Pancreas (tissue), 10 donors: ENCODE measurements around the gene RAMP3. TPM values are rescaled to one million over a fixed set of nuclear protein-coding genes. Genes with fewer than 3 reads are reported as not detected.

ENCODE experiments used
- ATAC-seq, 4 donors: fragments of 200-7000 bp; cut with Tn5 transposase; one replicate each; pipeline versions ENCODE4 v1.8.0 to v1.9.1; 2020; ENCODE audit warnings: mild to moderate bottlenecking in 4 of 4, moderate library complexity in 4 of 4
- DNase-seq, 6 donors: peaks; one replicate each; pipeline ENCODE4 v3.0.0-alpha.2; 2020
- FAIRE-seq: peaks from 2 replicates; lab custom pipeline; 2012; peaks lifted over from hg19 to GRCh38; lab: Jason Lieb, UNC
- H3K27ac ChIP-seq, 4 donors: fragments of 200-600 bp; sonication (generic); 1 replicate in 3 of 4; 2 replicates in 1 of 4; pipeline versions ENCODE4 v1.5.0 to v1.8.0; 2020
- H3K27me3 ChIP-seq, 4 donors: fragments of 200-600 bp; one replicate each; pipeline ENCODE4 v1.8.0; 2021
- H3K36me3 ChIP-seq, 3 donors: fragments of 200-600 bp; sonication (generic) in 1 of 3; one replicate each; pipeline versions ENCODE4 v1.5.0 to v1.8.0; 2020 to 2021
- H3K4me1 ChIP-seq, 3 donors: fragments of 200-600 bp; one replicate each; pipeline ENCODE4 v1.8.0; 2021
- H3K4me3 ChIP-seq, 4 donors: fragments of 200-600 bp; sonication (generic) in 2 of 4; one replicate each; pipeline versions ENCODE4 v1.5.0 to v1.8.0; 2020 to 2021
- H3K9me3 ChIP-seq, 4 donors: fragments of 200-600 bp; one replicate each; pipeline ENCODE4 v1.8.0; 2021
- CTCF ChIP-seq, 4 donors: fragments of 200-600 bp; sonication (generic) in 3 of 4; IDR thresholded peaks; one replicate each; pipeline versions ENCODE4 v1.5.0 to v1.8.0; 2021; ENCODE audit warnings: antibody characterized with exemption in 4 of 4
- WGBS, 2 donors: extraction: QIAGEN DNeasy Blood & Tissue Kit; methylation state at CpG; one replicate each; pipeline ENCODE4 v1.1.7; 2013; 5-methylcytosine and 5-hydroxymethylcytosine counted together
- intact Hi-C, 3 donors: fragments of 100-400 bp; cut with DNase I; formaldehyde crosslinking; loops; one replicate each; pipeline versions ENCODE4 v1.11.1 to v1.14.2; 2022
- polyA plus RNA-seq, 2 donors: library from polyadenylated mRNA; stranded (reverse); fragments of 200-250 nt; gene quantifications; one replicate each; pipeline ENCODE4 v1.2.3, GENCODE V29; 2013
- total RNA-seq, 6 donors: library from RNA; stranded (reverse); fragmentation: NEBNext Ultra II Directional in 4 of 6; extraction: Animal tissue kit (Norgen Biotek cat#: 25700) in 4 of 6; gene quantifications; one replicate each; pipeline versions ENCODE4 v1.2.1 to v1.2.4, GENCODE V29; 2021 to 2023
- donor health status: healthy with polysubstance abuse.
- donor health status: DM: no; HTN: no; CAD: no; lungs with moderate emphysema.
- donor health status: DM: no; HTN: no; CAD: no.
- donor health status: control.
- donor health status: control.
- donor health status: Bipolar disorder and iron deficiency.
- donor health status: DM: yes; HTN: yes; CAD: no.
- donor health status: DM: no; HTN: no; CAD: no.
- donor health status: DM: no; HTN: no; CAD: no.
- donor health status: DM: yes; HTN: yes; CAD: no.

The RAMP3 gene
- total and polyA plus RNA-seq, 8 donors = 4.1 to 41.1 (median 7.2) TPM

DNA sequence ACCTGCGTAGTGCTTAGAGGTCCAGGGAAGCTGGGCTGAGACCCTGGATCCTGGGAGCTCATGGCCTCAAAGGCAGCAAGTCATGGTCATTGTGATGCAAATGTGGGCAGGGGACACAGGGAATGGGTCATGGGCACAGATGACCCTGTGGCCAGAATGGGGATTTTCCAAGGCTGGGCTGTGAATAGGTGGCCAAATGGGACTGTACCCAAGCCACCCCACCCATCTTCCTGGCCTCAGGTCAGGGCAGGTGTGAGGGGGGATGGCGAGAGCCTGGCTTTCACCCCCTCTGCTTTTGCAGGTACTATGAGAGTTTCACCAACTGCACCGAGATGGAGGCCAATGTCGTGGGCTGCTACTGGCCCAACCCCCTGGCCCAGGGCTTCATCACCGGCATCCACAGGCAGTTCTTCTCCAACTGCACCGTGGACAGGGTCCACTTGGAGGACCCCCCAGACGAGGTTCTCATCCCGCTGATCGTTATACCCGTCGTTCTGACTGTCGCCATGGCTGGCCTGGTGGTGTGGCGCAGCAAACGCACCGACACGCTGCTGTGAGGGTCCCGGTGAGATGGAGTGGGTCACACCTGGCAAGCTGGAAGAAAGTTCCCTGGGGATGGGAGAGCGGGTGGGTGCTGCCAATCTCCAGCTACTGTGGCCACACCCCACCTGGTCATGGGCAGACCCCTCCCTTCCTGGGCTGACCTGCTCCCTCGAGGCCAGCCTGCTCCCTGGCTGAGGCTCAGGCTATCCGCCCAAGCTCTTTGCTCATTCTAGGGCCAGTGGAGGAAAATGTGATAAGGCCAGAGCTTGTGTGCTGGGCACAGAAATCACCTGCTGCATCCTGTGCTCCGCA, 25.5 kb downstream of the RAMP3 start:
- intact Hi-C loops = no loop called here
- ATAC-seq (no peak), DNase-seq (no peak), FAIRE-seq (no peak)
- H3K36me3 ChIP-seq = no peaks in the 10 kb centered on the region
- H3K4me1 ChIP-seq = no peaks in the 10 kb centered on the region
- WGBS, 2 donors = 74 to 79% methylated on average over 21 of the region's 21 CpGs
- H3K9me3 ChIP-seq = no peaks in the 10 kb centered on the region
- TF ChIP-seq CTCF (IDR thresholded peaks at IDR 0.05) = no peak
- no peak overlapping the region for H3K27ac ChIP-seq
- no peaks in the 10 kb centered on the region for H3K27me3 ChIP-seq
- no peak overlapping the region for H3K4me3 ChIP-seq

- no peaks in the 10 kb centered on the region for H3K9me3 ChIP-seq
- no peak overlapping the region for H3K4me3 ChIP-seq
- H3K27ac ChIP-seq = no peak overlapping the region
- DNase-seq = no peak
- intact Hi-C loops = no loop called here
- WGBS, 2 donors = 80 to 85% methylated on average over 10 of the region's 10 CpGs
- H3K36me3 ChIP-seq = no peaks in the 10 kb centered on the region
- no peak for ATAC-seq
- no peaks in the 10 kb centered on the region for H3K4me1 ChIP-seq
- no peak for FAIRE-seq
- TF ChIP-seq CTCF (IDR thresholded peaks at IDR 0.05) = no peak
- H3K27me3 ChIP-seq = no peaks in the 10 kb centered on the region
These were observed 26.2 kb downstream of the RAMP3 start for GRCh38 chr7:45183711-45184210.

DNA sequence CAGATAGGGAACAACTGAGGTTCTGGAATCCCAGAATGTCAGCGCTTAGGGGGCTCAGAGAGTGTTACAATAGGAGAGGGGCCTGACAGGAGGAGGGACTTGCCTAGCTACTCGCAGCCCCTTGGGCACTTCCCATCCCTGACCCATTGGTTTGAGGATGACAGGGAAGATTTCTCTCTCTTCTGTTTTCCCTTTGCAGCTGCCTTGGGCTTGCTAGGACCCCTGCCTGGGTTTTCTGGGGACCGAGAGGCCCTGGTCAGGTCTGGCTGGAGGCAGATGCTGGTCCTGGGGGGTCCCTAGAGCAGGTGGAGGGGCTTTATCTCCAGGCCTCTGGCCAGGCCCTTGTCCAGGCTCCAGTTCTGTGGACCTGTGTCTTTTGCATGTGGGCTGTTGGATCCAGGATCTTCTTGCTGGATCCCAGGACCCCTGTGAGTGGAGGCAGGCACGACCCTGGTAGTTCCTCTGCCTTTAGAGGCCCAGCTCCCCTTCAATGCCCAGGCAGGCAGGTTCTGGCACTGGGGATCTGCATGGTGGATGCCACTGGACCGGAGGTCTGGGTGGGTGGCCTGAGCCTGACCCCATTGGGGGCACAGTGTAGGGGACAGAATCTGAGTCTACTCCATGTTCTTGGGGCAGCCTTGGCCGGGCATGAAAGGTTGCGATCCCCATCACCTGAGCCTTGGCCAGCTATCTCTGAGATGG, 26.9 kb downstream of the RAMP3 start:
- Histone ChIP-seq H3K9me3 (no peaks in the 10 kb centered on the region), H3K36me3 (no peaks in the 10 kb centered on the region), H3K4me3 (no peak overlapping the region), H3K27ac (no peak overlapping the region), H3K4me1 (no peaks in the 10 kb centered on the region), H3K27me3 (no peaks in the 10 kb centered on the region)
- ATAC-seq (no peak), DNase-seq (no peak), FAIRE-seq (no peak)
- intact Hi-C loops = no loop called here
- whole genome bisulfite sequencing, 2 donors = 71 to 77% methylated on average over 7 of the region's 7 CpGs
- no peak for TF ChIP-seq CTCF (IDR thresholded peaks at IDR 0.05)

DNA sequence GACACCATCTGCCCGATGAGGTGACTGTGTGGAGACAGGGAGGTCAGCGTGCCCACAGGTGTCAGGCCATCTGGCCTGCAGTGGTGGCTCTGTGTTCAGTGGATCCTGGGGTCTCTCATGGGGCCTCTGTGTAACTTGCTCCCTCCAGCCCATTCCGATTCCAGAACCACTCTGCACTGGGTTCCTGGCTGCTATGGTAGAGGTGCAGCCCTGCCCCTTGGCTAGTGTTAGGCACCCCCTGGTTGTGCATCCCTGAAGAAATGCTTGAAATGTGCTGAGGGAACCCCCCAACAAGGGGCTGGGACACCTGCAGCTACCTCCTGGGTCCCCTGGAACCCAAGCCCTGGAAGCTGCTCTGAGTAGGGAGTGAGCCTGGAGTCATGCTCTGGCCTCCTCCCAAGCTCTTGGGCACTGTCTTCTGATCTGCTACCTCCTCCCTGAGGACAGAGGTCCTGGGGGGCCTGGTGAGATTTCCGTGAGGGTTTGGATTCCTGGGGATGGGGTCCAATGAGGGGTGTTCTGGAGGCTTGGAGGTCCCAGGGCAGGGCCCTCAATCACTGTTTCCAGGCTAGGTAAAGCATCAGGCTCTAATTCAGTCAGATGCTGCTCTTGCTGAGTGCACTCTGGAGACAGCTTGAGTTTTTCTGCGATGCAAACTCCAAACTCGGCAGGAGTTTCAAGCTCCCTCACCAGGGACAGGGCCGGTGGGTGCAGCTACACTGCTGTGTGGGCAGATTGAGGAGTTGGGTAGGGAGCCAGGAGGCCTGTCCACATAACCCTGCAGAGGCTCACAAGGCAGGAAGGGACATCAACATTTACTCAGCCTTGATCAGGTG, 27.7 kb downstream of the RAMP3 start:
- no peak for ATAC-seq
- WGBS, 2 donors = 64 to 69% methylated on average over 7 of the region's 7 CpGs

More for the DNA sequence above, 27.7 kb downstream of the RAMP3 start:
- no peak overlapping the region for H3K4me3 ChIP-seq
- FAIRE-seq (no peak), DNase-seq (no peak)
- H3K4me1 ChIP-seq = no peaks in the 10 kb centered on the region
- H3K27me3 ChIP-seq = no peaks in the 10 kb centered on the region
- no peaks in the 10 kb centered on the region for H3K36me3 ChIP-seq
- H3K9me3 ChIP-seq = no peaks in the 10 kb centered on the region
- intact Hi-C loops = no loop called here
- no peak for TF ChIP-seq CTCF (IDR thresholded peaks at IDR 0.05)
- H3K27ac ChIP-seq = no peak overlapping the region
